Neuronal stem cell (in vitro differentiated cells): ENCODE measurements around the gene MAPK14.

ENCODE experiments used
- DNase-seq: peaks from one replicate; pipeline ENCODE4 v3.0.0-alpha.2; 2013; ENCODE audit warnings: low spot score
- H2AFZ ChIP-seq: one replicate; pipeline ENCODE4 v1.6.1; 2013; ENCODE audit warnings: mild to moderate bottlenecking, low read length, inconsistent platforms
- H2AK5ac ChIP-seq: 2 replicates; pipeline ENCODE4 v1.6.1; 2013; ENCODE audit warnings: low read depth, mild to moderate bottlenecking, inconsistent platforms, low read length, moderate library complexity, mixed read lengths
- H2BK120ac ChIP-seq: 2 replicates; pipeline ENCODE4 v1.6.1; 2013; ENCODE audit warnings: low read depth, mild to moderate bottlenecking, inconsistent platforms, low read length, moderate library complexity, mixed read lengths
- H2BK12ac ChIP-seq: one replicate; pipeline ENCODE4 v1.6.1; 2013; ENCODE audit warnings: low read length, inconsistent platforms
- H2BK15ac ChIP-seq: 2 replicates; pipeline ENCODE4 v1.6.1; 2013; ENCODE audit warnings: mild to moderate bottlenecking, low read length, inconsistent platforms, mixed read lengths
- H2BK5ac ChIP-seq: one replicate; pipeline ENCODE4 v1.6.1; 2013; ENCODE audit warnings: inconsistent platforms, mild to moderate bottlenecking, low read length, moderate library complexity
- H3K14ac ChIP-seq: one replicate; pipeline ENCODE4 v1.6.1; 2013; ENCODE audit warnings: low read length, inconsistent platforms
- H3K18ac ChIP-seq: 2 replicates; pipeline ENCODE4 v1.6.1; 2013; ENCODE audit warnings: low read length, inconsistent platforms
- H3K23ac ChIP-seq: 2 replicates; pipeline ENCODE4 v1.6.1; 2013; ENCODE audit warnings: low read depth, mild to moderate bottlenecking, mixed read lengths, low read length, inconsistent platforms; ENCODE audit not compliant: poor library complexity
- H3K27ac ChIP-seq: replicated peaks from 3 replicates; pipeline ENCODE4 v1.5.1; 2013; ENCODE audit warnings: low read length, inconsistent platforms
- H3K27me3 ChIP-seq, 3 experiments: 2 replicates each; pipeline ENCODE4 v1.6.1; 2013; ENCODE audit warnings: low read length in 3 of 3, mild to moderate bottlenecking in 2 of 3, inconsistent platforms in 1 of 3, low read depth in 1 of 3, mixed read lengths in 1 of 3, moderate library complexity in 1 of 3; ENCODE audit not compliant: control insufficient read depth in 3 of 3, insufficient read depth in 3 of 3
- H3K36me3 ChIP-seq, 2 donors: replicated peaks in 1 of 2; 2 replicates each; pipeline ENCODE4 v1.6.1; 2013; ENCODE audit warnings: low read length in 2 of 2; ENCODE audit not compliant: control insufficient read depth in 2 of 2, insufficient read depth in 2 of 2
- H3K4ac ChIP-seq: 2 replicates; pipeline ENCODE4 v1.6.1; 2013; ENCODE audit warnings: inconsistent platforms, mild to moderate bottlenecking, low read length, moderate library complexity
- H3K4me1 ChIP-seq, 2 donors: 1 replicate in 1 of 2; 2 replicates in 1 of 2; pipeline ENCODE4 v1.6.1; 2013; ENCODE audit warnings: low read length in 2 of 2, low read depth in 1 of 2; ENCODE audit not compliant: control insufficient read depth in 2 of 2, insufficient read depth in 1 of 2
- H3K4me2 ChIP-seq: one replicate; pipeline ENCODE4 v1.6.1; 2013; ENCODE audit warnings: mild to moderate bottlenecking, low read length, inconsistent platforms; ENCODE audit not compliant: insufficient read depth, poor library complexity, severe bottlenecking
- H3K4me3 ChIP-seq, 2 donors: 2 replicates each; pipeline ENCODE4 v1.5.1; 2013; ENCODE audit warnings: low read length in 2 of 2, mild to moderate bottlenecking in 2 of 2, inconsistent platforms in 1 of 2, moderate library complexity in 1 of 2
- H3K79me1 ChIP-seq: one replicate; pipeline ENCODE4 v1.6.1; 2013; ENCODE audit warnings: low read depth, mild to moderate bottlenecking, inconsistent platforms, low read length, moderate library complexity
- H3K9ac ChIP-seq: one replicate; pipeline ENCODE4 v1.6.1; 2013; ENCODE audit warnings: mild to moderate bottlenecking, low read depth, low read length, inconsistent platforms; ENCODE audit not compliant: poor library complexity
- H3K9me3 ChIP-seq, 2 donors: replicated peaks in 1 of 2; 2 replicates each; pipeline versions ENCODE3 to v1.6.1; 2013; ENCODE audit warnings: low read length in 2 of 2, mild to moderate bottlenecking in 2 of 2, inconsistent platforms in 1 of 2, low read depth in 1 of 2, mixed read lengths in 1 of 2, moderate library complexity in 1 of 2; ENCODE audit not compliant: control insufficient read depth in 2 of 2, insufficient read depth in 1 of 2
- H4K8ac ChIP-seq: one replicate; pipeline ENCODE4 v1.6.1; 2013; ENCODE audit warnings: low read depth, mild to moderate bottlenecking, inconsistent platforms, low read length, moderate library complexity
- H4K91ac ChIP-seq: one replicate; pipeline ENCODE4 v1.6.1; 2013; ENCODE audit warnings: low read length, low read depth, mild to moderate bottlenecking, inconsistent platforms; ENCODE audit not compliant: poor library complexity
- WGBS, 2 donors: extraction: QIAGEN DNeasy Blood & Tissue Kit; methylation state at CpG; one replicate each; pipeline ENCODE4 v1.1.7; 2013; ENCODE audit warnings: missing lambda C conversion rate in 2 of 2, mixed read lengths in 1 of 2; ENCODE audit not compliant: insufficient read length in 2 of 2, insufficient replicate concordance in 1 of 2; ENCODE audit errors: extremely low coverage in 2 of 2; 5-methylcytosine and 5-hydroxymethylcytosine counted together

Gene MAPK14

DNA sequence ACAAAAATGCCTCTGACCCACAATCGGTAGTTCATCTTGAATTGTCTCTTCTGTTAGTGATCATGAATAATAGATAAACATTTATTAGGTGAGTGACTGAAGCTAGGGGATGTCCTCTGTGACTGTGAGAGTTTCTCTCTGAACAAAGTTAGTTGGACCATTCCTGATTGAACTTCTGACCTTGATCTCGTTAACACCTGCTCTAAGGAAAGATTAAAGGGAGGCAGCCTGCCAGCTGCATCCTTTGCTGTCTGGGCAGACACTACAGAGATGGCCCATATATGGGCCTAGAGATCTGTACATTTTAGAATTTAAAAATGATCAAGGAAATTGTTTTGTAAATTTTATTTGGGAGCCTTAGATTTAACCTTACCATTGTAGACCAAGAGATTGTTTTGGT is 27.3 kb downstream of the MAPK14 start:
- Histone ChIP-seq H3K4me1 (no peaks in the 10 kb centered on the region), H3K14ac (no peak overlapping the region), H4K91ac (no peak overlapping the region), H3K4ac (no peak overlapping the region), H2BK5ac (no peak overlapping the region), H2AFZ (no peak overlapping the region), H3K36me3 (peaks cover 1 to 43% of the 10 kb centered on the region in 2 donors), H2AK5ac (no peak overlapping the region), H2BK12ac (no peak overlapping the region), H3K27me3 (no peaks in the 10 kb centered on the region), H2BK15ac (no peak overlapping the region), H4K8ac (no peak overlapping the region), H3K9ac (no peak overlapping the region), H3K9me3 (no peaks in the 10 kb centered on the region), H3K23ac (no peak overlapping the region), H2BK120ac (no peak overlapping the region), H3K18ac (no peak overlapping the region), H3K4me2 (no peak overlapping the region), H3K79me1 (no peaks in the 10 kb centered on the region), H3K27ac (no peak overlapping the region), H3K4me3 (no peak overlapping the region)
- WGBS, 2 donors = no CpG with 5 or more reads among the region's 2 CpGs
- DNase-seq = no peak

- Histone ChIP-seq H2BK15ac (no peak overlapping the region), H3K18ac (no peak overlapping the region), H3K4me2 (no peak overlapping the region), H3K14ac (no peak overlapping the region), H2BK120ac (no peak overlapping the region), H2AK5ac (no peak overlapping the region), H3K27me3 (no peaks in the 10 kb centered on the region), H3K9me3 (no peaks in the 10 kb centered on the region), H3K27ac (no peak overlapping the region), H2AFZ (no peak overlapping the region), H3K4ac (no peak overlapping the region), H4K8ac (no peak overlapping the region), H4K91ac (no peak overlapping the region), H3K36me3 (peaks cover 1 to 54% of the 10 kb centered on the region in 2 donors), H2BK12ac (no peak overlapping the region), H3K4me3 (no peak overlapping the region), H3K9ac (no peak overlapping the region), H3K23ac (no peak overlapping the region), H3K4me1 (no peaks in the 10 kb centered on the region), H2BK5ac (no peak overlapping the region), H3K79me1 (no peaks in the 10 kb centered on the region)
- no peak for DNase-seq
- no CpG with 5 or more reads among the region's 1 CpG for WGBS, 2 donors
Observed at GRCh38 chr6:36056178-36056577, 28.6 kb downstream of the MAPK14 start.

GRCh38 chr6:36061236-36061635 is 33.6 kb downstream of the MAPK14 start:
- Histone ChIP-seq H2BK12ac (no peak overlapping the region), H3K14ac (no peak overlapping the region), H3K9ac (no peak overlapping the region), H3K27ac (no peak overlapping the region), H4K8ac (no peak overlapping the region), H2BK15ac (no peak overlapping the region), H2AK5ac (no peak overlapping the region), H2BK120ac (no peak overlapping the region), H2AFZ (no peak overlapping the region), H3K4me2 (no peak overlapping the region), H3K18ac (no peak overlapping the region), H3K27me3 (no peaks in the 10 kb centered on the region), H3K4me1 (peaks cover 0 to 1% of the 10 kb centered on the region in 2 donors), H3K4ac (no peak overlapping the region), H3K23ac (no peak overlapping the region), H3K4me3 (no peak overlapping the region), H4K91ac (no peak overlapping the region), H3K9me3 (no peaks in the 10 kb centered on the region), H3K36me3 (peaks cover 0 to 42% of the 10 kb centered on the region in 2 donors), H2BK5ac (no peak overlapping the region), H3K79me1 (peaks cover 1% of the 10 kb centered on the region)
- no CpG with 5 or more reads among the region's 2 CpGs for WGBS, 2 donors
- DNase-seq = no peak

GRCh38 chr6:36062247-36062646 is 34.6 kb downstream of the MAPK14 start:
- Histone ChIP-seq H3K14ac (no peak overlapping the region), H3K27ac (no peak overlapping the region), H2AFZ (no peak overlapping the region), H3K79me1 (peaks cover 1% of the 10 kb centered on the region), H2BK5ac (no peak overlapping the region), H3K9me3 (no peaks in the 10 kb centered on the region), H2BK12ac (no peak overlapping the region), H3K4ac (no peak overlapping the region), H2BK120ac (no peak overlapping the region), H3K4me1 (peaks cover 0 to 1% of the 10 kb centered on the region in 2 donors), H4K91ac (no peak overlapping the region), H3K36me3 (peaks cover 0 to 37% of the 10 kb centered on the region in 2 donors), H4K8ac (no peak overlapping the region), H3K27me3 (no peaks in the 10 kb centered on the region), H2AK5ac (no peak overlapping the region), H3K9ac (no peak overlapping the region), H3K4me2 (no peak overlapping the region), H2BK15ac (no peak overlapping the region), H3K18ac (no peak overlapping the region), H3K23ac (no peak overlapping the region), H3K4me3 (no peak overlapping the region)
- DNase-seq = no peak
- no CpG with 5 or more reads among the region's 2 CpGs for WGBS, 2 donors
